Liver (tissue), 9 donors: ENCODE results near the gene CCL25. TPM values are rescaled to one million over a fixed set of nuclear protein-coding genes. Genes with fewer than 3 reads are reported as not detected.

Experiments used
- DNase-seq: peaks from one replicate; pipeline ENCODE4 v3.0.0-alpha.2; 2017; ENCODE audit warnings: low spot score
- H3K27ac ChIP-seq, 2 donors: one replicate each; pipeline ENCODE4 v1.7.0; 2013; ENCODE audit warnings: inconsistent platforms in 2 of 2, low read length in 2 of 2, control low read depth in 1 of 2, low read depth in 1 of 2, mild to moderate bottlenecking in 1 of 2
- H3K27me3 ChIP-seq, 4 donors: one replicate each; pipeline versions ENCODE4 v1.6.1 to v1.7.0; 2013; ENCODE audit warnings: low read length in 3 of 4, inconsistent platforms in 1 of 4, mild to moderate bottlenecking in 1 of 4, moderate library complexity in 1 of 4; ENCODE audit not compliant: control insufficient read depth in 4 of 4, insufficient read depth in 4 of 4
- H3K36me3 ChIP-seq, 4 donors: one replicate each; pipeline versions ENCODE4 v1.6.1 to v1.7.0; 2013; ENCODE audit warnings: low read length in 3 of 4, mild to moderate bottlenecking in 3 of 4, low read depth in 1 of 4, moderate library complexity in 1 of 4; ENCODE audit not compliant: control insufficient read depth in 4 of 4, insufficient read depth in 3 of 4
- H3K4me1 ChIP-seq, 4 donors: one replicate each; pipeline versions ENCODE4 v1.6.1 to v1.7.0; 2013; ENCODE audit warnings: low read length in 3 of 4, mild to moderate bottlenecking in 3 of 4, moderate library complexity in 1 of 4; ENCODE audit not compliant: control insufficient read depth in 4 of 4, insufficient read depth in 4 of 4
- H3K4me3 ChIP-seq, 3 donors: one replicate each; pipeline versions ENCODE4 v1.6.1 to v1.7.0; 2013; ENCODE audit warnings: low read length in 3 of 3, control low read depth in 1 of 3, low read depth in 1 of 3, mild to moderate bottlenecking in 1 of 3
- H3K9ac ChIP-seq, 2 donors: one replicate each; pipeline ENCODE4 v1.7.0; 2013; ENCODE audit warnings: low read length in 2 of 2, mild to moderate bottlenecking in 2 of 2, moderate library complexity in 2 of 2, control low read depth in 1 of 2, low read depth in 1 of 2
- H3K9me3 ChIP-seq, 4 donors: one replicate each; pipeline versions ENCODE4 v1.6.1 to v1.7.0; 2013; ENCODE audit warnings: low read length in 3 of 4; ENCODE audit not compliant: control insufficient read depth in 4 of 4
- ATF3 ChIP-seq: IDR thresholded peaks from 2 replicates; pipeline ENCODE4 v1.6.1; 2016; ENCODE audit warnings: antibody characterized with exemption
- CTCF ChIP-seq: fragments of 150-350 bp; IDR thresholded peaks from 2 replicates; pipeline ENCODE4 v1.5.1; 2017; ENCODE audit warnings: improper control_type of control experiment, low read depth, low read length; ENCODE audit not compliant: missing input control
- EGR1 ChIP-seq, 2 donors: IDR thresholded peaks; 2 replicates each; pipeline ENCODE4 v1.6.1; 2016 to 2018; ENCODE audit warnings: antibody characterized with exemption in 2 of 2, low read depth in 2 of 2
- FOXA1 ChIP-seq: IDR thresholded peaks from 2 replicates; pipeline ENCODE4 v1.6.1; 2016; ENCODE audit warnings: antibody characterized with exemption
- FOXA2 ChIP-seq: IDR thresholded peaks from 2 replicates; pipeline ENCODE4 v1.6.1; 2016; ENCODE audit warnings: antibody characterized with exemption
- GABPA ChIP-seq, 2 donors: IDR thresholded peaks in 1 of 2; conservative IDR thresholded peaks in 1 of 2; 2 replicates each; pipeline ENCODE4 v1.6.1; 2016; ENCODE audit warnings: antibody characterized with exemption in 2 of 2, mild to moderate bottlenecking in 1 of 2, moderate library complexity in 1 of 2
- HNF4A ChIP-seq, 2 donors: conservative IDR thresholded peaks; 2 replicates each; pipeline ENCODE4 v1.6.1; 2016; ENCODE audit warnings: antibody characterized with exemption in 2 of 2, mild to moderate bottlenecking in 2 of 2
- HNF4G ChIP-seq: IDR thresholded peaks from 2 replicates; pipeline ENCODE4 v1.6.1; 2016; ENCODE audit warnings: antibody characterized with exemption
- JUND ChIP-seq, 2 donors: IDR thresholded peaks; 2 replicates each; pipeline ENCODE4 v1.6.1; 2016; ENCODE audit warnings: antibody characterized with exemption in 2 of 2
- MAX ChIP-seq: IDR thresholded peaks from 2 replicates; pipeline ENCODE4 v1.6.1; 2016; ENCODE audit warnings: antibody characterized with exemption
- NR2F2 ChIP-seq: IDR thresholded peaks from 2 replicates; pipeline ENCODE4 v1.6.1; 2016; ENCODE audit warnings: antibody characterized with exemption
- RAD21 ChIP-seq, 2 donors: IDR thresholded peaks; 2 replicates each; pipeline ENCODE4 v1.6.1; 2016; ENCODE audit warnings: antibody characterized with exemption in 2 of 2, mild to moderate bottlenecking in 2 of 2
- REST ChIP-seq: IDR thresholded peaks from 2 replicates; pipeline ENCODE4 v1.6.1; 2016; ENCODE audit warnings: antibody characterized with exemption, mild to moderate bottlenecking
- RXRA ChIP-seq, 2 donors: IDR thresholded peaks; 2 replicates each; pipeline ENCODE4 v1.6.1; 2017 to 2018; ENCODE audit warnings: antibody characterized with exemption in 2 of 2, mild to moderate bottlenecking in 1 of 2
- SP1 ChIP-seq: IDR thresholded peaks from 2 replicates; pipeline ENCODE4 v1.6.1; 2018; ENCODE audit warnings: antibody characterized with exemption, mild to moderate bottlenecking
- TAF1 ChIP-seq: conservative IDR thresholded peaks from 2 replicates; pipeline ENCODE4 v1.6.1; 2016; ENCODE audit warnings: antibody characterized with exemption, mild to moderate bottlenecking
- YY1 ChIP-seq: IDR thresholded peaks from 2 replicates; pipeline ENCODE4 v1.6.1; 2016; ENCODE audit warnings: antibody characterized with exemption, mild to moderate bottlenecking
- ZBTB33 ChIP-seq: IDR thresholded peaks from 2 replicates; pipeline ENCODE4 v1.6.1; 2016; ENCODE audit warnings: antibody characterized with exemption
- WGBS: extraction: QIAGEN DNeasy Blood & Tissue Kit; methylation state at CpG from one replicate; pipeline ENCODE4 v1.1.7; 2013; 5-methylcytosine and 5-hydroxymethylcytosine counted together
- polyA plus RNA-seq, 2 donors: library from polyadenylated mRNA; stranded (reverse) in 1 of 2; unstranded in 1 of 2; fragments of 200-250 nt in 1 of 2; fragments of >200 nt in 1 of 2; fragmentation: Nextera tagmentation in 1 of 2; extraction: Ambion mirVana in 1 of 2; gene quantifications; one replicate each; pipeline versions ENCODE4 v1.2.1 to v1.2.3, GENCODE V29; 2013 to 2015
- total RNA-seq, 2 donors: library from RNA; depleted of rRNA; stranded (reverse); fragments of >200 nt; gene quantifications; one replicate each; pipeline ENCODE4 v1.2.3, GENCODE V29; 2014
- donor health status: healthy.
- donor health status: healthy.
- donor health status: healthy.
- donor health status: healthy.
- donor health status: healthy.

CCL25 gene
- total and polyA plus RNA-seq, 4 donors, result not detected

GRCh38 chr19:8036434-8037099 lies 16.0 kb upstream of the CCL25 start:
- TF ChIP-seq HNF4G (no peak), SP1 (no peak), GABPA (IDR thresholded peaks at IDR 0.05 in 1 of 2, conservative IDR thresholded peaks at IDR 0.05 in 1 of 2) (no peak), ATF3 (no peak), JUND (IDR thresholded peaks at IDR 0.05) (no peak), TAF1 (no peak), FOXA1 (no peak)
- 90% methylated on average over 7 of the region's 7 CpGs for WGBS
- Histone ChIP-seq H3K27me3 (no peaks in the 10 kb centered on the region), H3K4me3 (no peak overlapping the region), H3K9me3 (no peaks in the 10 kb centered on the region), H3K36me3 (no peaks in the 10 kb centered on the region), H3K4me1 (no peaks in the 10 kb centered on the region), H3K9ac (no peak overlapping the region), H3K27ac (no peak overlapping the region)
- DNase-seq, result no peak

- no peaks in the 10 kb centered on the region for H3K27me3 ChIP-seq
- TF ChIP-seq ZBTB33, result no peak
- TF ChIP-seq REST, result no peak
- TF ChIP-seq RAD21 (IDR thresholded peaks at IDR 0.05), result no peak
- TF ChIP-seq EGR1 (IDR thresholded peaks at IDR 0.05; ENCODE audit: low read depth in 2 of 2), result no peak
- TF ChIP-seq GABPA (IDR thresholded peaks at IDR 0.05 in 1 of 2, conservative IDR thresholded peaks at IDR 0.05 in 1 of 2), result no peak
- TF ChIP-seq ATF3, result no peak
- no peak for TF ChIP-seq HNF4A (conservative IDR thresholded peaks at IDR 0.05)
- no peak for TF ChIP-seq TAF1
- TF ChIP-seq RXRA (IDR thresholded peaks at IDR 0.05), result no peak
- TF ChIP-seq CTCF, result no peak
- no peak for TF ChIP-seq FOXA1
- no peak for TF ChIP-seq HNF4G
- TF ChIP-seq YY1, result no peak
- no peak for TF ChIP-seq SP1
- no peak for TF ChIP-seq FOXA2
- TF ChIP-seq JUND (IDR thresholded peaks at IDR 0.05), result no peak
- TF ChIP-seq MAX, result no peak
- no peak for TF ChIP-seq NR2F2
- H3K27ac ChIP-seq, result no peak overlapping the region
- H3K9ac ChIP-seq, result no peak overlapping the region
- H3K9me3 ChIP-seq, result no peaks in the 10 kb centered on the region
- H3K4me3 ChIP-seq, result no peak overlapping the region
- H3K4me1 ChIP-seq, result no peaks in the 10 kb centered on the region
- 95% methylated on average over 6 of the region's 6 CpGs for WGBS
- H3K36me3 ChIP-seq, result no peaks in the 10 kb centered on the region
- no peak for DNase-seq
Observed at GRCh38 chr19:8038815-8039214, 13.7 kb upstream of the CCL25 start.
